ENCODE measurements around the gene RRP7A.
"Not testable (repeated sequence)": the region's sequence is repeated elsewhere in the genome, so short reads cannot be mapped to it uniquely, and the experiment has no call there.

RRP7A gene

GRCh38 chr22:42519525-42520401 is at the start of gene RRP7A:
Gene RRP7A, minus strand, starts transcription at chr22:42519796. Its CDS starts 10 bp downstream, at chr22:42519786.
- no peak for DNase-seq

- DNase-seq = not testable (repeated sequence)
Observed at GRCh38 chr22:42567950-42568349, 48.4 kb upstream of the RRP7A start.

- DNase-seq = no peak
Observed at GRCh38 chr22:42565956-42566355, 46.4 kb upstream of the RRP7A start.

DNA sequence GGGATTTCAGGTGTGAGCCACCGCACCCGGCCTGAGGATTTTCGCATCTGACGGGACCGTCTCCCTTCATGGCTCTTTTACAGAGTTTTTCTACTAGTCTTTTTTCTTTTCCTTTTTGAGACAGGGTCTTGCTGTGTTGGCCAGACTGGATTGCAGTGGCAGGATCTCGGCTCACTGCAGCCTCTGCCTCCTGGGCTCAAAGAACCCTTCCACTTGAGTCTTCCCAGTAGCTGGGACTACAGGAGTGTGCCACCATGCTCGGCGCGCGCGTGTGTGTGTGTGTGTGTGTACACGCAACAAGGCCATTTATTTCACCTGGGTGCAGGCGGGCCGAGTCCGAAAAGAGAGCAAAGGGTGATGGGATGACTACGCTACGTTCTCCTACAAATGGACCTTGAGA is 45.1 kb upstream of the RRP7A start:
- no peak for DNase-seq

DNA sequence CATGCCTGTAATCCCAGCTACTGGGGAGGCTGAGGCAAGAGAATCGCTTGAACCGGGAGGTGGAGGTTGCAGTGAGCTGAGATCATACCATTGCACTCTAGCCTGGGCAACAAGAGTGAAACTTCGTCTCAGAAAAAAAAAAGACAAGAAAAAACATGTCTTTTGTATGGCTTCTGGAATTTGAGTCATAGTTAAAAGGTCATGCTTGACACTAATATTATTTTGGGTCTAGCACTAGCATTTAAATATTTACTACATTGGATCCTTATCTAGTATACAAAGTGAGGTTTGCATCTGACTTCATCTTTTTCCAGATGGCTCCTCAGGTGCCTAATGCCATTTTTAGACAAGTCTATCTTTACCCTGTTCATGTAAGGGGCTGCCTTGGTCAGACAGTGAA is 44.3 kb upstream of the RRP7A start:
- not testable (repeated sequence) for DNase-seq

GRCh38 chr22:42562684-42563083 is 43.1 kb upstream of the RRP7A start:
- no peak for DNase-seq

- no peak for DNase-seq
Observed at GRCh38 chr22:42562279-42562678, 42.7 kb upstream of the RRP7A start.

DNA sequence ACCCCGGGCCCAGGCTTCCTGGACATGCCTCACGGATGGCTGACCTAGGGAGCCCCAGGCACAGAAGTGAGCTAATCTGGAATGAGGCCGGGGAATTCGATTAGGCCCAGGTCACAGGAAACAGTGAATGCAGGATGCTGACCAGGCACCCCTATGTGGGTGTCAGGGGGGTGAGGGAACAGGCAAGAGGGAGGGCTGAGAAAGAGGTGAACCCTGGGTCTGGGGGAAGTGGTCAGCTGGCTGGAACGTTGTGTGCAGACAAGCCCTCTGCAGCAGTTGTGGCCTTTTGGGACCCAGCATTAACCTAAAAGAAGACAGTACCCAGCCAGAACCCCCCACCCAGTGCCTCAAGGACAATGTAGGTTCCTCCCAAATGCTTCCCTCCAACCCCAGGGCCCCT is 42.3 kb upstream of the RRP7A start:
- DNase-seq = no peak

DNA sequence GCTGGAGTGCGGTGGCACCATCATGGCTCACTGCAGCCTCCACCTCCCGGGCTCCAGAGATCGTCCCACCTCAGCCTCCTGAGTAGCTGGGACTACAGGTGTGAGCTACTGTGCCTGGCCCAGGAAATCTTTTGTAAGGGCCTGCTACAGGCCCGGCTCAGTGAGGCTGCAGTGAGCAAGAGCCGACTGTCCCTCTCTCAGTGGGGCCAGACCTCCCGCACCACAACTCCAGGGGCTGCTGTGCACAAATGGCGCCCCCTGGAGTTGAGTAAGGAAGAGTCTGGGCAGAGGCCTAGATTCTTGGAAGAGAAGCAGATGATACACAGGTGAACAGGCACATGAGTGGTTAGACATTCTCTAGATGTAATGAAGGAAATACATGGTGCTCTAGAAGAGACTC is 41.2 kb upstream of the RRP7A start:
- DNase-seq = no peak

- no peak for DNase-seq
Observed at GRCh38 chr22:42560381-42560780, 40.8 kb upstream of the RRP7A start.

- no peak for DNase-seq
Observed at GRCh38 chr22:42553475-42554361, 34.1 kb upstream of the RRP7A start, which contains the start of gene SERHL2. Gene SERHL2, plus strand, starts transcription at chr22:42553956. Its CDS starts 65 bp downstream, at chr22:42554021.

- not testable (repeated sequence) for DNase-seq
Observed at GRCh38 chr22:42552294-42552647, 32.7 kb upstream of the RRP7A start.

DNA sequence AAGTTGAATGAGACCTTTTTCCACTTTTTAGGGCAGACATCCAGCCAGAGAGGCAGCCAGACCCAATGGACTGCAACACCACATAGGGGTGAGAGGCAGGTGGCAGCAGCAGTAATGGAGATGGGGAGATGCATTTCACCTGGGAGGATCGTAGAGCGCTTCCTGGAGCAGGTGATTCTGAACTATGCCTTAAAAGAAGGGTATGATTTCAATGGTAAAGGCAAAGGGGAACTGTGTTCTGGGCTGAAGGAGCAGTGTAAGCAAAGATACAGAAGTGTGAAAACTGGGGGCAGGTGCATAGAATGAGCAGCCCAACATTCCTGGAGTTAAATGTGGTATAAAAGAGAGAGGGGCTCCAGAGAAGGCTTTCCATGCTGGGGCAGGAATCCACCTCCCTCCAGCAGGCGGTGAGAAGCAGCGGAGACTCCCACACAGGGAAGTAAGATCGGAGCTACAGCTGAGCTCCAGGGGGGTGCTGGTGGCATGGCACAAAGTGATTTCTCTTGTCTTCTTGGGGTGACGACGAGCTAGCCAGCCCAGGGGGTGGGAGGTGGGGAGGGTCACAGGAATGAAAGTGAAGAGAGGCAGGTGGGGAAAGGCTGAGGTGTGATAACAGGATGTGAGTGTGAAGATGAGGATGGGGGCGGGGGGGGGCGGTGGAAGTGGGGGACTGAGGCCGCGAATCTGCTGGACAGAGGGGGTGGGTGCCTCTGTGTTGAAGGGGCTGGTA is 29.9 kb upstream of the RRP7A start:
- no peak for DNase-seq

GRCh38 chr22:42548597-42549330 is 29.2 kb upstream of the RRP7A start:
- DNase-seq = no peak

DNA sequence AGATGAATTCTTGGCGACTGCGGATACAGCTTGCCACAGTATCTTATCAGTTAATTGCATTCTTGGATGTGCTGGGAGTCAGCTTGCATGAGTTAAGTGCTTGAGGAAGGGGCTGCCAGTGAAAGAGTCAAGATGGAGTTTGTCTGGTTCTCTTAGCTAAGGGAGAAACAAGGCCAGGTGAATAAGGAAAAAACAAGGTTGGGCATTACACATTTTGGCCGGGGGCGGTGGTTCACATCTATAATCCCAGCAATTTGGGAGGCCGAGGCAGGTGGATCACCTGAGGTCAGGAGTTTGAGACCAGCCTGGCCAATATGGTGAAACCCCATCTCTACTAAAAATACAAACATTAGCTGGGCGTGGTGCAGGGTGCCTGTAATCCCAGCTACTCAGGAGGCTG is 28.5 kb upstream of the RRP7A start:
- DNase-seq = not testable (repeated sequence)

- DNase-seq = no peak
Observed at GRCh38 chr22:42547562-42547961, 28.0 kb upstream of the RRP7A start.

DNA sequence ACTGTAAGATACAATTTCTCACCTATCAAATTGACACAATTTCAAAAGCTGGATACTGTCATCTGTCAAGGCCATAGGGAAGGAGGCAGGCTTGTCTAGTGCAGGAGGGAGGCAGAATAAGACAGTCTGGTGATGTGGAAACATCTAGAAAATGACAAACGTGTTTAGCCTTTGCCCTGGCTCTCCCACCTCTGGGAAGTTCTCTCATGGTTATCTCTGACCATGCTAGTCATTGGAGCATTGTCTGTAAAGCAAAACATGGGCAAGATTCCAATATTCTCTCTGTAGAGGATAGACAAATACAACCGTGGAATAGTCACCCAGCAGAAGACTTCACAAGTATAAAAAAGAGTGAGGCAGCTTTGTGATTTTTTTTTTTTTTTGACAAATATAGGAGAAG is 25.1 kb upstream of the RRP7A start:
- no peak for DNase-seq

- DNase-seq = not testable (repeated sequence)
Observed at GRCh38 chr22:42539236-42539771, 19.7 kb upstream of the RRP7A start.

DNA sequence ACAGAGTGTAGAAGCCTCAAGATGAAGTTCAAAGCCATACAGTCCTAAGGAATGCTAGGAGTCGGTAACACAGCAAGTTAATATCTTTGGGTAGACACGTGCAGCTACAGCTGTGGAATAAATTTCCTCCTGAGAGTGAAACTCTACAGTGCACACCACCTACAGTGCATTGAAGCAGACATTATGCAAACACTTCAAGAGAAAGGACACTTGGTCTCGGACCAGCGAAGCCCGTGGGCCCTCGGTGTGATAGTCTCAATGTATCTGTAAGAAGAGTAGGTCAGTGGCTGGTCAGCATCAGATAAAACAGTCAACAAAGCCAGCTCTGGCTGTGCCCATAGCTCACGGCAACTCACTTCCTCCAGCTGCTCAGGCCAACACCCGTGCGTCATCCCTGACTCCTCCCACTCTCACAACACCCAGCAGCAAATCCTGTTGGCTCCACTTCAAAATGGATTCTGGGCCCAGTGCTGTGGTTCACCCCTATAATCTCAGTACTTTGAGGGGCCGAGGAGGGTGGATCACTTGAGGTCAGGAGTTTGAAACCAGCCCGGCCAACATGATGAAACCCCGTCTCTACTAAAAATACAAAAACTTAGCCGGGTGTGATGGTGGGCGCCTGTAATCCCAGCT is 17.7 kb upstream of the RRP7A start:
- not testable (repeated sequence) for DNase-seq

GRCh38 chr22:42536634-42537033 is 17.0 kb upstream of the RRP7A start:
- DNase-seq = not testable (repeated sequence)

GRCh38 chr22:42536166-42536565 is 16.6 kb upstream of the RRP7A start:
- no peak for DNase-seq
